Measurements from ENCODE around the gene USP17L21.
"Not testable (repeated sequence)": the region's sequence is repeated elsewhere in the genome, so short reads cannot be mapped to it uniquely, and the experiment has no call there.

USP17L21 gene, protein sequence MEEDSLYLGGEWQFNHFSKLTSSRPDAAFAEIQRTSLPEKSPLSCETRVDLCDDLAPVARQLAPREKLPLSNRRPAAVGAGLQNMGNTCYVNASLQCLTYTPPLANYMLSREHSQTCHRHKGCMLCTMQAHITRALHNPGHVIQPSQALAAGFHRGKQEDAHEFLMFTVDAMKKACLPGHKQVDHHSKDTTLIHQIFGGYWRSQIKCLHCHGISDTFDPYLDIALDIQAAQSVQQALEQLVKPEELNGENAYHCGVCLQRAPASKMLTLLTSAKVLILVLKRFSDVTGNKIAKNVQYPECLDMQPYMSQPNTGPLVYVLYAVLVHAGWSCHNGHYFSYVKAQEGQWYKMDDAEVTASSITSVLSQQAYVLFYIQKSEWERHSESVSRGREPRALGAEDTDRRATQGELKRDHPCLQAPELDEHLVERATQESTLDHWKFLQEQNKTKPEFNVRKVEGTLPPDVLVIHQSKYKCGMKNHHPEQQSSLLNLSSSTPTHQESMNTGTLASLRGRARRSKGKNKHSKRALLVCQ

DNA sequence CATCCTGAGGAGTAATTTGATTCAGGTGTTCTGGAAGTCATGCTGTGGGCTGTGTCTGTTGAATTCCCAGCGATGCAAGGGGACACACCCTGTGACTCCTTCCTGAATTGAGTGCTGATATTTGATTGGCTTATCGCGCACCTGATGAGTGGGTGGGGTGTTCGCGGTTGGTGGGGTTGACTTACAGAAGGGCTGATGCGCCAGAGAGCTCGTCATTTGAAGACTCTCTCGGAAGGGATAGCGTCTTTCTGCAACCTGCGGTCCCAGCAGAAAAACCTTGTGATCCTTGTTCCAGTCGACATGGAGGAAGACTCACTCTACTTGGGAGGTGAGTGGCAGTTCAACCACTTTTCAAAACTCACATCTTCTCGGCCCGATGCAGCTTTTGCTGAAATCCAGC lies at the start of gene USP17L21:
Gene USP17L21 (plus strand): TSS at position 301 of the 400 bp plus-strand sequence. CDS start 0 bp downstream, at position 301.
- DNase-seq: not testable (repeated sequence)

DNA sequence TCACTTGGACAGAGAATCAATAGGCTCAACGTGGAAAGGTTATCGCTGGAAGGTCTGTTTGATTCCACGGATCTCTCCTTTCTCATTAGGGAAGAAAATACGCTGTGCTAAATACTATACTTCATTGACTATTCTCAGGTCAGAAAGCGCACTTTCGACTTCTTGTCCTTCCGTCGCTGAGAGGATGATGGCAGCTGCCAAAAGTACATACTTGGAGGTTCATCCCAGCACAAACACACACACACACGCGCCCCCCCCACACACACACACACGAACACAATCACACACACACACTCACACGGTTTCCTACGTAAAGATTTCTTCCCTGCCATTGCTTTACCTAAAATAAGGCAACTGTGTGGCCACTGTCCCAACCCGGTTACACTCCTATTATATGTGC lies 48.0 kb upstream of the USP17L21 start:
- not testable (repeated sequence) for DNase-seq

DNA sequence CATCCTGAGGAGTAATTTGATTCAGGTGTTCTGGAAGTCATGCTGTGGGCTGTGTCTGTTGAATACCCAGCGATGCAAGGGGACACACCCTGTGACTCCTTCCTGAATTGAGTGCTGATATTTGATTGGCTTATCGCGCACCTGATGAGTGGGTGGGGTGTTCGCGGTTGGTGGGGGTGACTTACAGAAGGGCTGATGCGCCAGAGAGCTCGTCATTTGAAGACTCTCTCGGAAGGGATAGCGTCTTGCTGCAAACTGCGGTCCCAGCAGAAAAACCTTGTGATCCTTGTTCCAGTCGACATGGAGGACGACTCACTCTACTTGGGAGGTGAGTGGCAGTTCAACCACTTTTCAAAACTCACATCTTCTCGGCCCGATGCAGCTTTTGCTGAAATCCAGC lies 47.6 kb upstream of the USP17L21 start, which contains the start of gene USP17L11:
Gene USP17L11 (plus strand): TSS at position 301 of the 400 bp plus-strand sequence. CDS start 0 bp downstream, at position 301.
- not testable (repeated sequence) for DNase-seq

DNA sequence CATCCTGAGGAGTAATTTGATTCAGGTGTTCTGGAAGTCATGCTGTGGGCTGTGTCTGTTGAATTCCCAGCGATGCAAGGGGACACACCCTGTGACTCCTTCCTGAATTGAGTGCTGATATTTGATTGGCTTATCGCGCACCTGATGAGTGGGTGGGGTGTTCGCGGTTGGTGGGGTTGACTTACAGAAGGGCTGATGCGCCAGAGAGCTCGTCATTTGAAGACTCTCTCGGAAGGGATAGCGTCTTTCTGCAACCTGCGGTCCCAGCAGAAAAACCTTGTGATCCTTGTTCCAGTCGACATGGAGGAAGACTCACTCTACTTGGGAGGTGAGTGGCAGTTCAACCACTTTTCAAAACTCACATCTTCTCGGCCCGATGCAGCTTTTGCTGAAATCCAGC lies 42.8 kb upstream of the USP17L21 start, which contains the start of gene USP17L12:
Gene USP17L12 (plus strand): TSS at position 301 of the 400 bp plus-strand sequence. CDS start 0 bp downstream, at position 301.
- not testable (repeated sequence) for DNase-seq

DNA sequence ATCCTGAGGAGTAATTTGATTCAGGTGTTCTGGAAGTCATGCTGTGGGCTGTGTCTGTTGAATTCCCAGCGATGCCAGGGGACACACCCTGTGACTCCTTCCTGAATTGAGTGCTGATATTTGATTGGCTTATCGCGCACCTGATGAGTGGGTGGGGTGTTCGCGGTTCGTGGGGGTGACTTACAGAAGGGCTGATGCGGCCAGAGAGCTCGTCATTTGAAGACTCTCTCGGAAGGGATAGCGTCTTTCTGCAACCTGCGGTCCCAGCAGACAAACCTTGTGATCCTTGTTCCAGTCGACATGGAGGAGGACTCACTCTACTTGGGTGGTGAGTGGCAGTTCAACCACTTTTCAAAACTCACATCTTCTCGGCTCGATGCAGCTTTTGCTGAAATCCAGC lies 38.1 kb upstream of the USP17L21 start, which contains the start of gene USP17L13:
Gene USP17L13 (plus strand): TSS at position 301 of the 400 bp plus-strand sequence. CDS start 0 bp downstream, at position 301.
- DNase-seq: not testable (repeated sequence)

DNA sequence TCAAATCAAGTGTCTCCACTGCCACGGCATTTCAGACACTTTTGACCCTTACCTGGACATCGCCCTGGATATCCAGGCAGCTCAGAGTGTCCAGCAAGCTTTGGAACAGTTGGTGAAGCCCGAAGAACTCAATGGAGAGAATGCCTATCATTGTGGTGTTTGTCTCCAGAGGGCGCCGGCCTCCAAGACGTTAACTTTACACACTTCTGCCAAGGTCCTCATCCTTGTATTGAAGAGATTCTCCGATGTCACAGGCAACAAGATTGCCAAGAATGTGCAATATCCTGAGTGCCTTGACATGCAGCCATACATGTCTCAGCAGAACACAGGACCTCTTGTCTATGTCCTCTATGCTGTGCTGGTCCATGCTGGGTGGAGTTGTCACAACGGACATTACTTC lies 32.4 kb upstream of the USP17L21 start:
- DNase-seq: not testable (repeated sequence)

DNA sequence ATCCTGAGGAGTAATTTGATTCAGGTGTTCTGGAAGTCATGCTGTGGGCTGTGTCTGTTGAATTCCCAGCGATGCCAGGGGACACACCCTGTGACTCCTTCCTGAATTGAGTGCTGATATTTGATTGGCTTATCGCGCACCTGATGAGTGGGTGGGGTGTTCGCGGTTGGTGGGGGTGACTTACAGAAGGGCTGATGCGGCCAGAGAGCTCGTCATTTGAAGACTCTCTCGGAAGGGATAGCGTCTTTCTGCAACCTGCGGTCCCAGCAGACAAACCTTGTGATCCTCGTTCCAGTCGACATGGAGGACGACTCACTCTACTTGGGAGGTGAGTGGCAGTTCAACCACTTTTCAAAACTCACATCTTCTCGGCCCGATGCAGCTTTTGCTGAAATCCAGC lies 28.6 kb upstream of the USP17L21 start, which contains the start of gene USP17L15:
Gene USP17L15 (plus strand): TSS at position 301 of the 400 bp plus-strand sequence. CDS start 0 bp downstream, at position 301.
- DNase-seq: not testable (repeated sequence)

DNA sequence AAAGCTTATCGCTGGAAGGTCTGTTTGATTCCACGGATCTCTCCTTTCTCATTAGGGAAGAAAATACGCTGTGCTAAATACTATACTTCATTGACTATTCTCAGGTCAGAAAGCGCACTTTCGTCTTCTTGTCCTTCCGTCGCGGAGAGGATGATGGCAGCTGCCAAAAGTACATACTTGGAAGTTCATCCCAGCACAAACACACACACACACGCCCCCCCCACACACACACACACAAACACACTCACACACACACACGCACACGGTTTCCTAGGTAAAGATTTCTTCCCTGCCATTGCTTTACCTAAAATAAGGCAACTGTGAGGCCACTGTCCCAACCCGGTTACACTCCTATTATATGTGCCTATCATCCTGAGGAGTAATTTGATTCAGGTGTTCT lies 24.2 kb upstream of the USP17L21 start:
- not testable (repeated sequence) for DNase-seq

DNA sequence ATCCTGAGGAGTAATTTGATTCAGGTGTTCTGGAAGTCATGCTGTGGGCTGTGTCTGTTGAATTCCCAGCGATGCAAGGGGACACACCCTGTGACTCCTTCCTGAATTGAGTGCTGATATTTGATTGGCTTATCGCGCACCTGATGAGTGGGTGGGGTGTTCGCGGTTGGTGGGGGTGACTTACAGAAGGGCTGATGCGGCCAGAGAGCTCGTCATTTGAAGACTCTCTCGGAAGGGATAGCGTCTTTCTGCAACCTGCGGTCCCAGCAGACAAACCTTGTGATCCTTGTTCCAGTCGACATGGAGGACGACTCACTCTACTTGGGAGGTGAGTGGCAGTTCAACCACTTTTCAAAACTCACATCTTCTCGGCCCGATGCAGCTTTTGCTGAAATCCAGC lies 19.1 kb upstream of the USP17L21 start, which contains the start of gene USP17L17:
Gene USP17L17 (plus strand): TSS at position 301 of the 400 bp plus-strand sequence. CDS start 0 bp downstream, at position 301.
- DNase-seq: not testable (repeated sequence)

DNA sequence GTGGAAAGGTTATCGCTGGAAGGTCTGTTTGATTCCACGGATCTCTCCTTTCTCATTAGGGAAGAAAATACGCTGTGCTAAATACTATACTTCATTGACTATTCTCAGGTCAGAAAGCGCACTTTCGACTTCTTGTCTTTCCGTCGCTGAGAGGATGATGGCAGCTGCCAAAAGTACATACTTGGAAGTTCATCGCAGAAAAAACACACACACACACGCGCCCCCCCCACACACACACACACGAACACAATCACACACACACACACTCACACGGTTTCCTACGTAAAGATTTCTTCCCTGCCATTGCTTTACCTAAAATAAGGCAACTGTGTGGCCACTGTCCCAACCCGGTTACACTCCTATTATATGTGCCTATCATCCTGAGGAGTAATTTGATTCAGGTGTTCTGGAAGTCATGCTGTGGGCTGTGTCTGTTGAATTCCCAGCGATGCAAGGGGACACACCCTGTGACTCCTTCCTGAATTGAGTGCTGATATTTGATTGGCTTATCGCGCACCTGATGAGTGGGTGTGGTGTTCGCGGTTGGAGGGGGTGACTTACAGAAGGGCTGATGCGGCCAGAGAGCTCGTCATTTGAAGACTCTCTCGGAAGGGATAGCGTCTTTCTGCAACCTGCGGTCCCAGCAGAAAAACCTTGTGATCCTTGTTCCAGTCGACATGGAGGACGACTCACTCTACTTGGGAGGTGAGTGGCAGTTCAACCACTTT lies 14.6 kb upstream of the USP17L21 start, which contains the start of gene USP17L18:
Gene USP17L18 (plus strand): TSS at position 678 of the 728 bp plus-strand sequence. CDS start 0 bp downstream, at position 678.
- DNase-seq: not testable (repeated sequence)

DNA sequence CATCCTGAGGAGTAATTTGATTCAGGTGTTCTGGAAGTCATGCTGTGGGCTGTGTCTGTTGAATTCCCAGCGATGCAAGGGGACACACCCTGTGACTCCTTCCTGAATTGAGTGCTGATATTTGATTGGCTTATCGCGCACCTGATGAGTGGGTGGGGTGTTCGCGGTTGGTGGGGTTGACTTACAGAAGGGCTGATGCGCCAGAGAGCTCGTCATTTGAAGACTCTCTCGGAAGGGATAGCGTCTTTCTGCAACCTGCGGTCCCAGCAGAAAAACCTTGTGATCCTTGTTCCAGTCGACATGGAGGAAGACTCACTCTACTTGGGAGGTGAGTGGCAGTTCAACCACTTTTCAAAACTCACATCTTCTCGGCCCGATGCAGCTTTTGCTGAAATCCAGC lies 9.6 kb upstream of the USP17L21 start, which contains the start of gene USP17L19:
Gene USP17L19 (plus strand): TSS at position 301 of the 400 bp plus-strand sequence. CDS start 0 bp downstream, at position 301.
- not testable (repeated sequence) for DNase-seq

DNA sequence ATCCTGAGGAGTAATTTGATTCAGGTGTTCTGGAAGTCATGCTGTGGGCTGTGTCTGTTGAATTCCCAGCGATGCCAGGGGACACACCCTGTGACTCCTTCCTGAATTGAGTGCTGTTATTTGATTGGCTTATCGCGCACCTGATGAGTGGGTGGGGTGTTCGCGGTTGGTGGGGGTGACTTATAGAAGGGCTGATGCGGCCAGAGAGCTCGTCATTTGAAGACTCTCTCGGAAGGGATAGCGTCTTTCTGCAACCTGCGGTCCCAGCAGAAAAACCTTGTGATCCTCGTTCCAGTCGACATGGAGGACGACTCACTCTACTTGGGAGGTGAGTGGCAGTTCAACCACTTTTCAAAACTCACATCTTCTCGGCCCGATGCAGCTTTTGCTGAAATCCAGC lies 4.8 kb upstream of the USP17L21 start, which contains the start of gene USP17L20:
Gene USP17L20 (plus strand): TSS at position 301 of the 400 bp plus-strand sequence. CDS start 0 bp downstream, at position 301.
- DNase-seq: not testable (repeated sequence)

DNA sequence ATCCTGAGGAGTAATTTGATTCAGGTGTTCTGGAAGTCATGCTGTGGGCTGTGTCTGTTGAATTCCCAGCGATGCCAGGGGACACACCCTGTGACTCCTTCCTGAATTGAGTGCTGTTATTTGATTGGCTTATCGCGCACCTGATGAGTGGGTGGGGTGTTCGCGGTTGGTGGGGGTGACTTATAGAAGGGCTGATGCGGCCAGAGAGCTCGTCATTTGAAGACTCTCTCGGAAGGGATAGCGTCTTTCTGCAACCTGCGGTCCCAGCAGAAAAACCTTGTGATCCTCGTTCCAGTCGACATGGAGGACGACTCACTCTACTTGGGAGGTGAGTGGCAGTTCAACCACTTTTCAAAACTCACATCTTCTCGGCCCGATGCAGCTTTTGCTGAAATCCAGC lies 4.6 kb downstream of the USP17L21 start, which contains the start of gene USP17L22:
Gene USP17L22 (plus strand): TSS at position 301 of the 400 bp plus-strand sequence. CDS start 0 bp downstream, at position 301.
- DNase-seq: not testable (repeated sequence)

DNA sequence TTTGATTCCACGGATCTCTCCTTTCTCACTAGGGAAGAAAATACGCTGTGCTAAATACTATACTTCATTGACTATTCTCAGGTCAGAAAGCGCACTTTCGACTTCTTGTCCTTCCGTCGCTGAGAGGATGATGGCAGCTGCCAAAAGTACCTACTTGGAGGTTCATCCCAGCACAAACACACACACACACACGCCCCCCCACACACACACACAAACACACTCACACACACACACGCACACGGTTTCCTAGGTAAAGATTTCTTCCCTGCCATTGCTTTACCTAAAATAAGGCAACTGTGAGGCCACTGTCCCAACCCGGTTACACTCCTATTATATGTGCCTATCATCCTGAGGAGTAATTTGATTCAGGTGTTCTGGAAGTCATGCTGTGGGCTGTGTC lies 9.0 kb downstream of the USP17L21 start:
- DNase-seq: not testable (repeated sequence)
